Trophoblast cell (in vitro differentiated cells and primary cell): ENCODE data around the gene PANK2.

Source experiments
- DNase-seq, 2 donors: peaks; one replicate each; pipeline ENCODE4 v3.0.0-alpha.2; 2016
- H2AFZ ChIP-seq: 2 replicates; pipeline ENCODE4 v1.6.1; 2013; ENCODE audit warnings: low read length, moderate library complexity, mild to moderate bottlenecking; ENCODE audit not compliant: insufficient read depth, poor library complexity
- H2AK5ac ChIP-seq: 2 replicates; pipeline ENCODE4 v1.6.1; 2013; ENCODE audit warnings: mild to moderate bottlenecking, low read length
- H2BK120ac ChIP-seq: 2 replicates; pipeline ENCODE4 v1.6.1; 2013; ENCODE audit warnings: low read length, mild to moderate bottlenecking, moderate library complexity; ENCODE audit not compliant: insufficient read depth, poor library complexity
- H2BK12ac ChIP-seq: 2 replicates; pipeline ENCODE4 v1.6.1; 2013; ENCODE audit warnings: mild to moderate bottlenecking, low read length, moderate library complexity
- H2BK5ac ChIP-seq: 2 replicates; pipeline ENCODE4 v1.6.1; 2013; ENCODE audit warnings: low read length, low read depth, moderate library complexity, mild to moderate bottlenecking; ENCODE audit not compliant: poor library complexity
- H3K14ac ChIP-seq: 2 replicates; pipeline ENCODE4 v1.6.1; 2013; ENCODE audit warnings: mild to moderate bottlenecking, low read length
- H3K18ac ChIP-seq: 2 replicates; pipeline ENCODE4 v1.6.1; 2013; ENCODE audit warnings: mild to moderate bottlenecking, low read length
- H3K23ac ChIP-seq: 2 replicates; pipeline ENCODE4 v1.6.1; 2013; ENCODE audit warnings: low read length
- H3K27ac ChIP-seq: 2 replicates; pipeline ENCODE4 v1.5.1; 2013; ENCODE audit warnings: low read depth, mild to moderate bottlenecking, inconsistent platforms, low read length, moderate library complexity
- H3K27me3 ChIP-seq: 2 replicates; pipeline ENCODE4 v1.6.1; 2013; ENCODE audit warnings: inconsistent platforms, mild to moderate bottlenecking, low read length, moderate library complexity; ENCODE audit not compliant: insufficient read depth
- H3K36me3 ChIP-seq, 2 experiments: 1 replicate in 1 of 2; 2 replicates in 1 of 2; pipeline ENCODE4 v1.6.1; 2013; ENCODE audit warnings: low read length in 2 of 2, mild to moderate bottlenecking in 2 of 2, moderate library complexity in 1 of 2; ENCODE audit not compliant: insufficient read depth in 2 of 2, control insufficient read depth in 1 of 2
- H3K4ac ChIP-seq: 2 replicates; pipeline ENCODE4 v1.6.1; 2013; ENCODE audit warnings: low read depth, mild to moderate bottlenecking, low read length, moderate library complexity
- H3K4me1 ChIP-seq, 2 experiments: 1 replicate in 1 of 2; 2 replicates in 1 of 2; pipeline ENCODE4 v1.6.1; 2013; ENCODE audit warnings: low read length in 2 of 2, mild to moderate bottlenecking in 2 of 2, moderate library complexity in 1 of 2; ENCODE audit not compliant: insufficient read depth in 2 of 2, control insufficient read depth in 1 of 2
- H3K4me2 ChIP-seq: 2 replicates; pipeline ENCODE4 v1.6.1; 2013; ENCODE audit warnings: inconsistent platforms, mild to moderate bottlenecking, low read length, moderate library complexity
- H3K4me3 ChIP-seq: 2 replicates; pipeline ENCODE4 v1.5.1; 2013; ENCODE audit warnings: mild to moderate bottlenecking, low read depth, low read length, inconsistent platforms
- H3K79me1 ChIP-seq: one replicate; pipeline ENCODE4 v1.6.1; 2013; ENCODE audit warnings: low read length
- H3K79me2 ChIP-seq: 2 replicates; pipeline ENCODE4 v1.6.1; 2013; ENCODE audit warnings: low read length, mild to moderate bottlenecking; ENCODE audit not compliant: control insufficient read depth, insufficient read depth, poor library complexity
- H3K9ac ChIP-seq: 2 replicates; pipeline ENCODE4 v1.6.1; 2013; ENCODE audit warnings: mild to moderate bottlenecking, low read length
- H3K9me3 ChIP-seq: 2 replicates; pipeline ENCODE4 v1.6.1; 2013; ENCODE audit warnings: low read depth, mild to moderate bottlenecking, control low read depth, inconsistent platforms, low read length; ENCODE audit not compliant: insufficient read depth
- H4K12ac ChIP-seq: 2 replicates; pipeline ENCODE4 v1.6.1; 2013; ENCODE audit warnings: low read depth, mild to moderate bottlenecking, low read length, moderate library complexity
- H4K8ac ChIP-seq: 2 replicates; pipeline ENCODE4 v1.6.1; 2013; ENCODE audit warnings: low read depth, mild to moderate bottlenecking, low read length, moderate library complexity
- H4K91ac ChIP-seq: one replicate; pipeline ENCODE4 v1.6.1; 2013; ENCODE audit warnings: low read depth, mild to moderate bottlenecking, low read length, moderate library complexity
- WGBS: extraction: QIAGEN DNeasy Blood & Tissue Kit; methylation state at CpG from one replicate; pipeline ENCODE4 v1.1.7; 2013; ENCODE audit warnings: missing lambda C conversion rate; ENCODE audit not compliant: insufficient read length, insufficient coverage; ENCODE audit errors: extremely low coverage; 5-methylcytosine and 5-hydroxymethylcytosine counted together

The PANK2 gene

GRCh38 chr20:3865152-3865886 lies 23.9 kb upstream of the PANK2 start:
- Histone ChIP-seq H2BK12ac (no peak overlapping the region), H4K8ac (no peak overlapping the region), H3K4me1 (peaks cover 3 to 10% of the 10 kb centered on the region in 2 experiments), H3K36me3 (peaks cover 58 to 71% of the 10 kb centered on the region in 2 experiments), H2AK5ac (no peak overlapping the region), H3K4me3 (no peak overlapping the region), H3K27ac (no peak overlapping the region), H3K18ac (no peak overlapping the region), H2AFZ (no peak overlapping the region), H3K4me2 (no peak overlapping the region), H2BK120ac (no peak overlapping the region), H3K9me3 (peaks cover 10% of the 10 kb centered on the region), H3K4ac (no peak overlapping the region), H3K23ac (no peak overlapping the region), H3K79me2 (no peaks in the 10 kb centered on the region), H4K91ac (no peak overlapping the region), H3K27me3 (no peaks in the 10 kb centered on the region), H3K14ac (no peak overlapping the region), H2BK5ac (no peak overlapping the region), H4K12ac (no peak overlapping the region), H3K79me1 (no peaks in the 10 kb centered on the region), H3K9ac (no peak overlapping the region)
- WGBS, result no CpG with 5 or more reads among the region's 14 CpGs
- DNase-seq, result peak; percentile 77 to 78

- Histone ChIP-seq H3K23ac (no peak overlapping the region), H3K4me1 (peaks cover 3 to 10% of the 10 kb centered on the region in 2 experiments), H2AFZ (no peak overlapping the region), H3K4ac (no peak overlapping the region), H3K27me3 (no peaks in the 10 kb centered on the region), H2BK120ac (no peak overlapping the region), H3K79me1 (no peaks in the 10 kb centered on the region), H4K12ac (no peak overlapping the region), H3K14ac (no peak overlapping the region), H2AK5ac (no peak overlapping the region), H3K4me3 (no peak overlapping the region), H3K9ac (no peak overlapping the region), H4K91ac (no peak overlapping the region), H3K18ac (no peak overlapping the region), H3K4me2 (no peak overlapping the region), H4K8ac (no peak overlapping the region), H3K36me3 (peaks cover 58 to 71% of the 10 kb centered on the region in 2 experiments), H2BK5ac (no peak overlapping the region), H3K27ac (no peak overlapping the region), H3K9me3 (peaks cover 10% of the 10 kb centered on the region), H3K79me2 (no peaks in the 10 kb centered on the region), H2BK12ac (no peak overlapping the region)
- DNase-seq, result peak; percentile 90 to 91
- no CpG with 5 or more reads among the region's 14 CpGs for WGBS
Observed at GRCh38 chr20:3865887-3866407, 23.2 kb upstream of the PANK2 start.

DNA sequence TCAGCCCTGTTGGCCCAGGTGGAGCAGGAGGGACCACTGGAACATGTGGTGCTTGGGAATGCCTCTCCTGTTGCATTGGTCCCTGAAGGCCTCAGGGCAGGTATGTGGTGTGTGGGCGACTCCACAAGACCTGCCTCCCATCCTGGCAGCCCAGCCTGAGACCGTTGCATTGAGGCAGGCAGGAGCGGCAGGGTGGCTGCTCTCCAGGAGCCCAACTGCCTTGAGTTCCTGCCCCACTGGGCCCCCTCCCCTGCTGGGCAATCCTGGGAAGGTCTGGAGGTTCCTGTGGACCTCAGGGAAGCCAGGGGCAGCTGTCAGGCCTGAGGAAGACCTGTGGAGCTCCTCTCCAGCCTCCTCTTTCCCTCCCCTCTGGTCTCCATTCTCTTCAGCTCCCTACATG lies 22.7 kb upstream of the PANK2 start:
- Histone ChIP-seq H3K4me3 (no peak overlapping the region), H2BK5ac (no peak overlapping the region), H4K12ac (no peak overlapping the region), H2AFZ (no peak overlapping the region), H3K27ac (no peak overlapping the region), H3K79me1 (no peaks in the 10 kb centered on the region), H3K14ac (no peak overlapping the region), H3K4me2 (no peak overlapping the region), H4K8ac (no peak overlapping the region), H2BK12ac (no peak overlapping the region), H2AK5ac (no peak overlapping the region), H3K36me3 (peaks cover 53 to 71% of the 10 kb centered on the region in 2 experiments), H2BK120ac (no peak overlapping the region), H3K4ac (no peak overlapping the region), H3K9ac (no peak overlapping the region), H4K91ac (no peak overlapping the region), H3K4me1 (peaks cover 8 to 15% of the 10 kb centered on the region in 2 experiments), H3K23ac (no peak overlapping the region), H3K18ac (no peak overlapping the region), H3K27me3 (no peaks in the 10 kb centered on the region), H3K9me3 (peaks cover 10% of the 10 kb centered on the region), H3K79me2 (no peaks in the 10 kb centered on the region)
- WGBS, result no CpG with 5 or more reads among the region's 3 CpGs
- DNase-seq, result peak; percentile 92 to 94

GRCh38 chr20:3867802-3868201 lies 21.4 kb upstream of the PANK2 start:
- WGBS, result no CpG with 5 or more reads among the region's 2 CpGs
- no peak overlapping the region for H2BK5ac ChIP-seq
- no peak overlapping the region for H4K8ac ChIP-seq
- no peak overlapping the region for H4K91ac ChIP-seq
- H3K14ac ChIP-seq, result no peak overlapping the region
- no peak overlapping the region for H3K4ac ChIP-seq
- H3K4me3 ChIP-seq, result no peak overlapping the region
- H3K18ac ChIP-seq, result no peak overlapping the region
- H3K27ac ChIP-seq, result no peak overlapping the region
- H3K4me2 ChIP-seq, result no peak overlapping the region
- no peaks in the 10 kb centered on the region for H3K27me3 ChIP-seq
- H3K79me2 ChIP-seq, result no peaks in the 10 kb centered on the region
- H2BK12ac ChIP-seq, result no peak overlapping the region
- DNase-seq, result peak in 1 of 2 donors; percentile 24
- H3K36me3 ChIP-seq, result peaks cover 42 to 61% of the 10 kb centered on the region in 2 experiments
- H2AK5ac ChIP-seq, result no peak overlapping the region
- no peak overlapping the region for H4K12ac ChIP-seq
- no peaks in the 10 kb centered on the region for H3K79me1 ChIP-seq
- no peak overlapping the region for H3K9ac ChIP-seq
- peaks cover 6% of the 10 kb centered on the region for H3K9me3 ChIP-seq
- no peak overlapping the region for H3K23ac ChIP-seq
- H3K4me1 ChIP-seq, result peaks cover 10 to 21% of the 10 kb centered on the region in 2 experiments
- H2AFZ ChIP-seq, result no peak overlapping the region
- H2BK120ac ChIP-seq, result no peak overlapping the region
